ENCODE results near the gene GSTM4.

Gene GSTM4

DNA sequence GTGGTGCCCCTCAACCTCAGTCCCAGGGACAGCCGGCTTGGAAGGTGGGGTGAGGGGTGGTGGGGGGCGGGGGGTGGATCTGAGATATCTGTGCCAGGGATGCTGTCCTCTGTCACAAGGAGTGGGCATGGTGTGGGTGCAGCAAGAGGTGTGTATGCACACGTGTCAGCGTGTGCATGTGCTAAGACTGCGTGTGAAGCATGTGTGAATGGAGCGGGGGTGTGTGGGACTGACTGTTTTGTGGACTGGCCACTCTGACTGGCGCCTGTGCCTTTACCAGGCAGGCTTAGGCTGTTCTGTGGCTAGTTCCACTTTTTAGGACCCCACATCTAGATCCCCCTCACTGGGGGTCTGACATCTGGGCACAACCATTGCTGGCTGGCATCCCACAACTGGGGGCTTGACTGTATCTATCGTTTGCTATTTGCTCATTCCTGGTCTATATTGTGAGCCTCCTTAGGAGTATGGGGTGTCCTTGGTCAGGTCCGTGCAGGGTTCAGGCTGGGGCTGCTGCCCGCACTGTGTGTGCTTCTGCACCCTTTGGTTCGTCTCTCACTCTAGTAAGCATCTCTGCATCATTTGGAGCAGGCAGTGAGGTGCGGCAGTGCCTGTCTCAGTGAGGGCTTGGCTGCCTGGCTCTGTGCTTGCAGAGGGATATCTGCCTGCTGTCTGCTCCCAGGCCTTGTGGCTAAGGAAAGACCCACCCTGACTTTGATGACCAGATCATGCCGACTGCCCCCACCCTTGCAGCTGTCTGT lies 34.3 kb upstream of the GSTM4 start:
- H3K9me3 Mint-ChIP-seq: no peaks in the 10 kb centered on the region
- H3K27ac Mint-ChIP-seq: peak overlapping the region; percentile 81
- H3K4me3 Mint-ChIP-seq: peak overlapping the region; percentile 91
- no peaks in the 10 kb centered on the region for H3K27me3 Mint-ChIP-seq
- no peaks in the 10 kb centered on the region for H3K36me3 Mint-ChIP-seq
- H3K4me1 Mint-ChIP-seq: peaks cover 63% of the 10 kb centered on the region

GRCh38 chr1:109622137-109622892 lies 33.6 kb upstream of the GSTM4 start:
- H3K27ac Mint-ChIP-seq: peak overlapping the region; percentile 81
- peaks cover 55% of the 10 kb centered on the region for H3K4me1 Mint-ChIP-seq
- H3K4me3 Mint-ChIP-seq: peak overlapping the region; percentile 91
- no peaks in the 10 kb centered on the region for H3K9me3 Mint-ChIP-seq
- H3K27me3 Mint-ChIP-seq: no peaks in the 10 kb centered on the region
- H3K36me3 Mint-ChIP-seq: no peaks in the 10 kb centered on the region

GRCh38 chr1:109622895-109623294 lies 33.0 kb upstream of the GSTM4 start:
- Mint-ChIP-seq H3K4me1 (peaks cover 51% of the 10 kb centered on the region), H3K36me3 (no peaks in the 10 kb centered on the region), H3K27ac (peak overlapping the region; percentile 25), H3K27me3 (no peaks in the 10 kb centered on the region), H3K4me3 (peak overlapping the region; percentile 91), H3K9me3 (no peaks in the 10 kb centered on the region)

DNA sequence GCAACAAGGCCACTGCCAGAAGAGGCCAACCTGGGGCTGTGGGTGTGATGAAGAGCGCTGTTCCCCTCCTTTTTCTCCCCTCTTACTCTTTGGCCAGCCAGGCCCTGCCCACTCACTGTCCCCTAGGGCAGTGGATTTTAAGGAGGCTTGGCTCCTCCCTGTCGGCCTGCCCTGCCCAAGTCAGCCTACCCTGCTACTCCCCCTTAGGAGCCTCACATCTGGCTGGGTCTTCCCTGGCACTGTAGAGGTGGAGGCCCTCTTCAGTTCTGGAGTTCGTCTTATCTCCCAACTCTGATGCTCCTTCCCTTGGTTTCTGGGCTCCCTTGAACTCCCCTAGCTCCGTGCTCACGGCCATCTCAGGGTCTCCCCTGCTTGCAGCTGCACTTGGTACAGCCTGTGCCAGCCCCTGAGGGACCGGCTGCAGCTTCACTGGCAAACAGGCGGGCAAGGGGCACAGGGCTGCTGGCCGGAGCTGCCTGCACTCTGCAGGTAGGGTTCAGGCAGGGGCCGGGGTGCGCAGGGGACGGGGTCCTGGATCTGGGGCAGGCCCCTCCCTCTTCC lies 32.2 kb upstream of the GSTM4 start:
- H3K36me3 Mint-ChIP-seq: no peaks in the 10 kb centered on the region
- H3K27me3 Mint-ChIP-seq: no peaks in the 10 kb centered on the region
- peaks cover 47% of the 10 kb centered on the region for H3K4me1 Mint-ChIP-seq
- H3K9me3 Mint-ChIP-seq: no peaks in the 10 kb centered on the region
- H3K4me3 Mint-ChIP-seq: peak overlapping the region; percentile 76
- H3K27ac Mint-ChIP-seq: peak overlapping the region; percentile 88

- Mint-ChIP-seq H3K36me3 (peaks cover under 1% of the 10 kb centered on the region), H3K27ac (peak overlapping the region; percentile 51), H3K9me3 (no peaks in the 10 kb centered on the region), H3K4me1 (peaks cover 40% of the 10 kb centered on the region), H3K27me3 (no peaks in the 10 kb centered on the region), H3K4me3 (peak overlapping the region; percentile 23)
These were observed 31.5 kb upstream of the GSTM4 start for GRCh38 chr1:109624201-109625010.

- Mint-ChIP-seq H3K27me3 (no peaks in the 10 kb centered on the region), H3K9me3 (no peaks in the 10 kb centered on the region), H3K4me1 (peaks cover 38% of the 10 kb centered on the region), H3K27ac (no peak overlapping the region), H3K36me3 (peaks cover 5% of the 10 kb centered on the region), H3K4me3 (no peak overlapping the region)
These were observed 30.7 kb upstream of the GSTM4 start for GRCh38 chr1:109625176-109625575.

DNA sequence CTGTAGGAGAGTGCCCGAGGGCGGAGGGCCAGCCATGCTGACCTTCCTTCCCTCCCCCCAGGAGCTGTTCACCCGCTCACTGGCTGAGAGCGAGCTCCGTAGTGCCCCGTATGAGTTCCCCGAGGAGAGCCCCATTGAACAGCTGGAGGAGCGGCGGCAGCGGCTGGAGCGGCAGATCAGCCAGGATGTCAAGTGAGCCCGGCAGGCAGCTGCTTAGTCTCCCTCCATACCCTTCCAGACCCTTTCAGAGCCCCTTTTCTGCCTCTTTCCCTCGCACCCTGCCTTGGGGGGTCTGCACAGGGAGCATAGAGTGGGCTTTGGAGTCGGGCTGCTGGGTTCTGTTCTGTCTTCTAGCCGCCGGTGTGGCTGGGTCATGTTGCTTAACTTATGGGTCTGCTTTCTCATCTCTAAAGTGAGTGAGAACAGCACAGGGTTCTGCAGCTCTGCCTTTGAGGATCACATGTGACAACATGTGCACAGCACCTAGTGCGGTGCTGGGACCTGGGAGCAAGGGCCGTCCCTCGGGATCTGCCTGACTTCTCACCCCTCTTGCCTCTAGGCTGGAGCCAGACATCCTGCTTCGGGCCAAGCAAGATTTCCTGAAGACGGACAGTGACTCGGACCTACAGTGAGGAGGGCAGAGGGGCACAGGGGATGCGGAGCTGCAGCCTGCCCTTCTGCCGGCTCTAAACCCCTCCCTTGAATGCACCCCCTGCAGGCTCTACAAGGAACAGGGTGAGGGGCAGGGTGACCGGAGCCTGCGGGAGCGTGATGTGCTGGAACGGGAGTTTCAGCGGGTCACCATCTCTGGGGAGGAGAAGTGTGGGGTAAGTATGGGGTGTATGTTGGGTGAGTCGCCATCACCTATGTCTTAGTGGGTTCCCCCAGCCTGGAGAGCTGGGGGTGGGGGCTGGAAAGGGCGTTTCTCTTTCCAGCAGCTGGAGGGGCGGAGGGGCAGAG lies 30.0 kb upstream of the GSTM4 start:
- H3K27ac Mint-ChIP-seq: no peak overlapping the region
- no peaks in the 10 kb centered on the region for H3K27me3 Mint-ChIP-seq
- H3K9me3 Mint-ChIP-seq: no peaks in the 10 kb centered on the region
- H3K4me3 Mint-ChIP-seq: no peak overlapping the region
- H3K4me1 Mint-ChIP-seq: peaks cover 38% of the 10 kb centered on the region
- peaks cover 5% of the 10 kb centered on the region for H3K36me3 Mint-ChIP-seq

DNA sequence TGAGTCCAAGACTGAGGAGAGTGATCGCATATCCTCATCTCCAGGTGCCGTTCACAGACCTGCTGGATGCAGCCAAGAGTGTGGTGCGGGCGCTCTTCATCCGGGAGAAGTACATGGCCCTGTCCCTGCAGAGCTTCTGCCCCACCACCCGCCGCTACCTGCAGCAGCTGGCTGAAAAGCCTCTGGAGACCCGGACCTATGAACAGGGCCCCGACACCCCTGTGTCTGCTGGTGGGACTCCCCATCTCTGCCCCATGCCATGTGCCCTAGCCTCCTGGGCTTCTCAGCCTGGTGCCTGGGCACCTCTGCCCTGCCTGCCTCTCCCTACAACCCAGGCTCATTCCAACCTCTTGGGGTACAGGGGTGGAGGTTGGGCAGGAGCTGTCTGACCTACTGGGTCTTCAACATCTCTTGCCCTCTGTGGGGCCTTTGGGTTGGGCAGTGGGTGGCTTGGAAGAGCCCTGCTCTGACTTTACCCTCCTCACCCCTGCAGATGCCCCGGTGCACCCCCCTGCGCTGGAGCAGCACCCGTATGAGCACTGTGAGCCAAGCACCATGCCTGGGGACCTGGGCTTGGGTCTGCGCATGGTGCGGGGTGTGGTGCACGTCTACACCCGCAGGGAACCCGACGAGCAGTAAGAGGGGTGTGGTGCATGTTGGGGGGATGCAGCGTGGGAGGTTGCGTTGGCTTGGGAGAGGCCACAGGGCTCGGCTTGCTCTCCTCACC lies 29.1 kb upstream of the GSTM4 start:
- Mint-ChIP-seq H3K36me3 (peaks cover 6% of the 10 kb centered on the region), H3K9me3 (no peaks in the 10 kb centered on the region), H3K4me1 (peaks cover 33% of the 10 kb centered on the region), H3K4me3 (no peak overlapping the region), H3K27me3 (no peaks in the 10 kb centered on the region), H3K27ac (no peak overlapping the region)

GRCh38 chr1:109627692-109628399 lies 28.1 kb upstream of the GSTM4 start:
- peaks cover 6% of the 10 kb centered on the region for H3K36me3 Mint-ChIP-seq
- no peak overlapping the region for H3K4me3 Mint-ChIP-seq
- no peak overlapping the region for H3K27ac Mint-ChIP-seq
- no peaks in the 10 kb centered on the region for H3K9me3 Mint-ChIP-seq
- H3K27me3 Mint-ChIP-seq: no peaks in the 10 kb centered on the region
- H3K4me1 Mint-ChIP-seq: peaks cover 23% of the 10 kb centered on the region

- Mint-ChIP-seq H3K9me3 (no peaks in the 10 kb centered on the region), H3K4me3 (no peak overlapping the region), H3K27me3 (no peaks in the 10 kb centered on the region), H3K4me1 (peaks cover 14% of the 10 kb centered on the region), H3K36me3 (peaks cover 6% of the 10 kb centered on the region), H3K27ac (no peak overlapping the region)
These were observed 27.2 kb upstream of the GSTM4 start for GRCh38 chr1:109628540-109629321.

DNA sequence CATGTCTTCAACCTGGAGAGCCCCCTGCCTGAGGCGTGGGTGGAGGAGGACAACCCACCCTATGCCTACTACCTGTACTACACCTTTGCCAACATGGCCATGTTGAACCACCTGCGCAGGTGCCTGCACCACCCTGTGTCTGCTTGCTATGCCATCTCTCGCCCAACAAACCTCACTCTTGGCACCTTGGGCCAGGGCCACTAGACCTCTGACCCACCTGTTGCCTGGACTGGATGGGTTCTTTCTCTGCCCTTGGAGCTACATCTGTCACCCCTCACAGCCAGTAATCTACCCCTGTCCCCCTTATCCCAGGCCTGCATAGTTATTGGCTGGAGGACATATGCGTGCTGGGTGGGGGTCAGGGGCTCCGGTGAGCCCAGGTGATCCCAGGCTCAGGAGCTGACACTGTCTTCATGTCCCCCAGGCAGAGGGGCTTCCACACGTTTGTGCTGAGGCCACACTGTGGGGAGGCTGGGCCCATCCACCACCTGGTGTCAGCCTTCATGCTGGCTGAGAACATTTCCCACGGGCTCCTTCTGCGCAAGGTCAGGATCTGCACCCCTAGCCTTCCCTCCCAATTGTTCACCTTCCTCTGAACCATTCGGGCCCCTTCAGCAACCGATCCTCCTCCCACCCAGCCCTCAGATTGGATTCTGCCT lies 26.4 kb upstream of the GSTM4 start:
- Mint-ChIP-seq H3K27me3 (no peaks in the 10 kb centered on the region), H3K36me3 (peaks cover 6% of the 10 kb centered on the region), H3K4me1 (peaks cover 12% of the 10 kb centered on the region), H3K4me3 (no peak overlapping the region), H3K9me3 (no peaks in the 10 kb centered on the region), H3K27ac (no peak overlapping the region)

- peaks cover 15% of the 10 kb centered on the region for H3K4me1 Mint-ChIP-seq
- no peak overlapping the region for H3K27ac Mint-ChIP-seq
- H3K27me3 Mint-ChIP-seq: no peaks in the 10 kb centered on the region
- H3K9me3 Mint-ChIP-seq: no peaks in the 10 kb centered on the region
- H3K4me3 Mint-ChIP-seq: no peak overlapping the region
- H3K36me3 Mint-ChIP-seq: peaks cover 6% of the 10 kb centered on the region
These were observed 25.6 kb upstream of the GSTM4 start for GRCh38 chr1:109630081-109630897.
